ENCODE results near the gene ADCK1. TPM values are rescaled to one million over a fixed set of nuclear protein-coding genes. Genes with fewer than 3 reads are reported as not detected.
"Not testable (repeated sequence)": the region's sequence is repeated elsewhere in the genome, so short reads cannot be mapped to it uniquely, and the experiment has no call there.

ADCK1 gene
- total and polyA plus RNA-seq, 2 of the 13 experiments (the other 11 are each of a cell fraction or from before 2014, with no cell fraction given): 3.9 to 6.3 TPM

- peak; percentile 72; the same call in 1 of the 2 replicates for TF ChIP-seq ZNF430 (CRISPR knock-in tag; IDR thresholded peaks at IDR 0.05)
- H3K36me3 ChIP-seq (replicated peaks in 1 of 2; ENCODE audit: control insufficient read depth in 1 of 2, insufficient read depth in 2 of 2, low read length in 2 of 2); FAIRE-seq; H2AFZ ChIP-seq (ENCODE audit: low read length); H4K20me1 ChIP-seq (ENCODE audit: insufficient read depth, low read length); intact Hi-C loops (cut with micrococcal nuclease; ENCODE audit: unreplicated experiment); CTCF ChIA-PET (ENCODE audit: low intra/inter-chr PET ratio, low total read pairs); in situ Hi-C loops (cut with HindIII; ENCODE audit: extremely low pct_ligation_motif_present, low pct_unique_long_range_greater_than_20kb); POLR2A ChIA-PET; BruUV-seq (replicated peaks); H3K4me2 ChIP-seq (ENCODE audit: low read depth, low read length); H3K27me3 ChIP-seq (ENCODE audit: control insufficient read depth in 1 of 2, insufficient read depth in 2 of 2, low read length in 2 of 2); H3K9ac ChIP-seq (ENCODE audit: insufficient read depth, low read depth, low read length); ATAC-seq; H3K4me1 ChIP-seq (ENCODE audit: insufficient read depth, low read length); H3K9me3 ChIP-seq (ENCODE audit: low read length); H3K4me3 ChIP-seq (replicated peaks in 1 of 3; ENCODE audit: insufficient read depth in 1 of 3, low read depth in 2 of 3, low read length in 3 of 3); H3K27ac ChIP-seq (ENCODE audit: extremely low read length, insufficient read depth, low read length); DNase-seq (ENCODE audit: low spot score); H3K79me2 ChIP-seq (ENCODE audit: insufficient read depth, low read length): not testable (repeated sequence)
- WGBS (ENCODE audit: low lambda C conversion rate): 8% methylated on average over 4 of the region's 4 CpGs
Observed at GRCh38 chr14:77773966-77774365, 25.9 kb upstream of the ADCK1 start.

GRCh38 chr14:77782202-77782601, 17.7 kb upstream of the ADCK1 start:
- intact Hi-C loops (cut with micrococcal nuclease; ENCODE audit: unreplicated experiment): no loop called here
- no TSS peak for BruUV-seq (replicated peaks)

More at GRCh38 chr14:77782202-77782601, 17.7 kb upstream of the ADCK1 start:
- Histone ChIP-seq H4K20me1 (ENCODE audit: insufficient read depth, low read length) (no peaks in the 10 kb centered on the region), H3K4me3 (replicated peaks in 1 of 3; ENCODE audit: insufficient read depth in 1 of 3, low read depth in 2 of 3, low read length in 3 of 3) (no peak overlapping the region), H3K9ac (ENCODE audit: insufficient read depth, low read depth, low read length) (no peak overlapping the region), H3K9me3 (ENCODE audit: low read length) (no peaks in the 10 kb centered on the region), H3K36me3 (replicated peaks in 1 of 2; ENCODE audit: control insufficient read depth in 1 of 2, insufficient read depth in 2 of 2, low read length in 2 of 2) (no peaks in the 10 kb centered on the region), H3K79me2 (ENCODE audit: insufficient read depth, low read length) (no peaks in the 10 kb centered on the region), H2AFZ (ENCODE audit: low read length) (no peak overlapping the region), H3K27ac (ENCODE audit: extremely low read length, insufficient read depth, low read length) (no peak overlapping the region), H3K27me3 (ENCODE audit: control insufficient read depth in 1 of 2, insufficient read depth in 2 of 2, low read length in 2 of 2) (no peaks in the 10 kb centered on the region), H3K4me2 (ENCODE audit: low read depth, low read length) (no peak overlapping the region), H3K4me1 (ENCODE audit: insufficient read depth, low read length) (peaks cover 4% of the 10 kb centered on the region; the same call in 1 of the 2 replicates)
- ATAC-seq (no peak), FAIRE-seq (no peak), DNase-seq (ENCODE audit: low spot score) (no peak)
- no peak for TF ChIP-seq JDP2 (CRISPR knock-in tag; IDR thresholded peaks at IDR 0.05; ENCODE audit: borderline replicate concordance)
- no peak for TF ChIP-seq CBX1 (IDR thresholded peaks at IDR 0.05; ENCODE audit: low read depth)
- TF ChIP-seq XBP1 (CRISPR knock-in tag; IDR thresholded peaks at IDR 0.05): no peak
- TF ChIP-seq, protein P1, sequence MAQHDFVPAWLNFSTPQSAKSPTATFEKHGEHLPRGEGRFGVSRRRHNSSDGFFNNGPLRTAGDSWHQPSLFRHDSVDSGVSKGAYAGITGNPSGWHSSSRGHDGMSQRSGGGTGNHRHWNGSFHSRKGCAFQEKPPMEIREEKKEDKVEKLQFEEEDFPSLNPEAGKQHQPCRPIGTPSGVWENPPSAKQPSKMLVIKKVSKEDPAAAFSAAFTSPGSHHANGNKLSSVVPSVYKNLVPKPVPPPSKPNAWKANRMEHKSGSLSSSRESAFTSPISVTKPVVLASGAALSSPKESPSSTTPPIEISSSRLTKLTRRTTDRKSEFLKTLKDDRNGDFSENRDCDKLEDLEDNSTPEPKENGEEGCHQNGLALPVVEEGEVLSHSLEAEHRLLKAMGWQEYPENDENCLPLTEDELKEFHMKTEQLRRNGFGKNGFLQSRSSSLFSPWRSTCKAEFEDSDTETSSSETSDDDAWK (CRISPR knock-in tag; IDR thresholded peaks at IDR 0.05): no peak
- TF ChIP-seq ZNF782 (CRISPR knock-in tag; IDR thresholded peaks at IDR 0.05; ENCODE audit: borderline replicate concordance): no peak
- TF ChIP-seq PAF1 (CRISPR knock-in tag; IDR thresholded peaks at IDR 0.05): no peak
- TF ChIP-seq HNF1A (IDR thresholded peaks at IDR 0.05; ENCODE audit: low read depth): no peak
- TF ChIP-seq HNF1A (CRISPR knock-in tag; IDR thresholded peaks at IDR 0.05; ENCODE audit: borderline replicate concordance): no peak
- TF ChIP-seq ZNF260 (CRISPR knock-in tag; IDR thresholded peaks at IDR 0.05; ENCODE audit: borderline replicate concordance, low read depth): no peak
- TF ChIP-seq ZNF572 (CRISPR knock-in tag; IDR thresholded peaks at IDR 0.05): no peak
- no peak for TF ChIP-seq CEBPB (IDR thresholded peaks at IDR 0.05; ENCODE audit: borderline replicate concordance, low read depth, low read length)
- TF ChIP-seq YEATS4 (CRISPR knock-in tag; IDR thresholded peaks at IDR 0.05; ENCODE audit: borderline replicate concordance): no peak
- TF ChIP-seq KDM4B (CRISPR knock-in tag; IDR thresholded peaks at IDR 0.05): no peak
- no peak for TF ChIP-seq RBM22 (optimal IDR thresholded peaks at IDR 0.05; ENCODE audit: low read length)
- no peak for TF ChIP-seq ATRX (CRISPR knock-in tag; IDR thresholded peaks at IDR 0.05; ENCODE audit: borderline replicate concordance)
- ChIA-PET CTCF (ENCODE audit: low intra/inter-chr PET ratio, low total read pairs) (no interaction called here), POLR2A (no interaction called here)
- in situ Hi-C loops (cut with HindIII; ENCODE audit: extremely low pct_ligation_motif_present, low pct_unique_long_range_greater_than_20kb): no loop called here

All from HepG2 (cell line).